SK-N-SH (cell line): ENCODE measurements around the gene CHD5. TPM values are rescaled to one million over a fixed set of nuclear protein-coding genes. Genes with fewer than 3 reads are reported as not detected.
A peak's percentile ranks its signal among the peaks of the same experiment; 100 is the strongest.

Source experiments
- CTCF ChIA-PET: fragments of 300-600, 350-600 bp; formaldehyde crosslinking; extraction: SDS; loops from one replicate; lab custom pipeline; 2021; lab: Yijun Ruan, JAX
- POLR2A ChIA-PET: fragments of 350-600 bp; sonication (Branson Sonifier 250); formaldehyde crosslinking; extraction: SDS; loops from one replicate; lab custom pipeline; 2020; ENCODE audit warnings: antibody characterized with exemption, inconsistent platforms; lab: Yijun Ruan, JAX
- DNase-seq: peaks from one replicate; pipeline ENCODE4 v3.0.0; 2012
- H2AFZ ChIP-seq: fragments of 200-600 bp; sonication (generic); 2 replicates; pipeline ENCODE4 v1.8.1; 2016; ENCODE audit warnings: antibody characterized with exemption, mild to moderate bottlenecking, low read depth
- H3F3A ChIP-seq: fragments of 200-600 bp; sonication (generic); replicated peaks from 2 replicates; pipeline ENCODE3; 2016; ENCODE audit warnings: antibody characterized with exemption, mild to moderate bottlenecking; ENCODE audit not compliant: insufficient read depth
- H3K27ac ChIP-seq, 2 experiments: fragments of 200-500 bp in 1 of 2; fragments of 200-600 bp in 1 of 2; sonication (Bioruptor generic) in 1 of 2; sonication (generic), shearing (Covaris generic) in 1 of 2; 2 replicates each; pipeline versions ENCODE4 v1.5.1 to v1.6.1; 2014 to 2016; ENCODE audit warnings: low read depth in 2 of 2, inconsistent platforms in 1 of 2, low read length in 1 of 2, mild to moderate bottlenecking in 1 of 2, mixed read lengths in 1 of 2
- H3K27me3 ChIP-seq: fragments of 200-600 bp; sonication (generic), shearing (Covaris generic); 2 replicates; pipeline ENCODE4 v1.6.1; 2016; ENCODE audit warnings: mixed run types; ENCODE audit not compliant: insufficient read depth
- H3K36me3 ChIP-seq, 2 experiments: fragments of 200-500 bp in 1 of 2; fragments of 200-600 bp in 1 of 2; sonication (Bioruptor generic) in 1 of 2; sonication (generic) in 1 of 2; replicated peaks in 1 of 2; 2 replicates each; pipeline versions ENCODE3 to v1.5.1; 2014 to 2016; ENCODE audit warnings: low read length in 1 of 2, mild to moderate bottlenecking in 1 of 2; ENCODE audit not compliant: insufficient read depth in 2 of 2, control insufficient read depth in 1 of 2
- H3K4me1 ChIP-seq, 2 experiments: fragments of 200-500 bp in 1 of 2; fragments of 200-600 bp in 1 of 2; sonication (Bioruptor generic) in 1 of 2; sonication (generic), shearing (Covaris generic) in 1 of 2; 2 replicates each; pipeline versions ENCODE4 v1.5.1 to v1.6.1; 2014 to 2016; ENCODE audit warnings: low read depth in 1 of 2, low read length in 1 of 2, mixed run types in 1 of 2; ENCODE audit not compliant: insufficient read depth in 2 of 2, control insufficient read depth in 1 of 2
- H3K4me2 ChIP-seq: fragments of 200-600 bp; sonication (generic), shearing (Covaris generic); 2 replicates; pipeline ENCODE4 v1.6.1; 2017; ENCODE audit warnings: mixed run types
- H3K4me3 ChIP-seq, 2 experiments: fragments of 200-500 bp in 1 of 2; fragments of 200-600 bp in 1 of 2; sonication (Bioruptor generic) in 1 of 2; sonication (generic), shearing (Covaris generic) in 1 of 2; 2 replicates each; pipeline versions ENCODE4 v1.5.1 to v1.8.1; 2014 to 2016; ENCODE audit warnings: low read depth in 2 of 2, inconsistent platforms in 1 of 2, low read length in 1 of 2, mild to moderate bottlenecking in 1 of 2, mixed read lengths in 1 of 2, moderate library complexity in 1 of 2
- H3K79me2 ChIP-seq: fragments of 200-600 bp; sonication (generic); 2 replicates; pipeline ENCODE4 v1.8.1; 2017; ENCODE audit warnings: mild to moderate bottlenecking; ENCODE audit not compliant: insufficient read depth
- H3K9ac ChIP-seq: fragments of 200-600 bp; sonication (generic); 2 replicates; pipeline ENCODE4 v1.6.1; 2017; ENCODE audit warnings: mixed run types
- H3K9me2 ChIP-seq: fragments of 200-600 bp; sonication (generic); 2 replicates; pipeline ENCODE4 v1.6.1; 2017; ENCODE audit warnings: mixed run types
- H3K9me3 ChIP-seq: fragments of 200-600 bp; sonication (generic); 2 replicates; pipeline ENCODE4 v1.6.1; 2017; ENCODE audit warnings: mixed run types, mild to moderate bottlenecking, moderate library complexity
- H4K20me1 ChIP-seq: fragments of 200-600 bp; sonication (generic); 2 replicates; pipeline ENCODE4 v1.6.1; 2017; ENCODE audit warnings: mild to moderate bottlenecking, mixed run types; ENCODE audit not compliant: insufficient read depth
- CTCF ChIP-seq: fragments of 200-600 bp; sonication (generic); IDR thresholded peaks from 2 replicates; pipeline ENCODE4 v1.6.1; 2017; ENCODE audit warnings: antibody characterized with exemption, mild to moderate bottlenecking, moderate library complexity
- EP300 ChIP-seq, 2 experiments: IDR thresholded peaks; 2 replicates each; pipeline versions ENCODE4 v1.4.0 to v1.6.1; 2012; ENCODE audit warnings: borderline replicate concordance in 1 of 2, low read depth in 1 of 2, low read length in 1 of 2
- EZH2phosphoT487 ChIP-seq: fragments of 200-600 bp; sonication (generic); IDR thresholded peaks from 2 replicates; pipeline ENCODE4 v1.6.1; 2017; ENCODE audit warnings: low read depth, mixed run types, mild to moderate bottlenecking, antibody characterized with exemption, moderate library complexity, borderline replicate concordance
- FOXJ3 ChIP-seq: sonication (generic); formaldehyde crosslinking; IDR thresholded peaks from 2 replicates; pipeline ENCODE4 v1.5.1; 2020; ENCODE audit warnings: mild to moderate bottlenecking, missing genetic modification reagents
- FOXM1 ChIP-seq: IDR thresholded peaks from 2 replicates; pipeline ENCODE4 v1.4.0; 2012; ENCODE audit warnings: low read depth, mild to moderate bottlenecking
- GABPA ChIP-seq: IDR thresholded peaks from 2 replicates; pipeline ENCODE4 v1.4.0; 2012; ENCODE audit warnings: low read depth, mild to moderate bottlenecking
- IRF3 ChIP-seq: fragments of 150-350 bp; IDR thresholded peaks from 2 replicates; pipeline ENCODE4 v1.6.1; 2016; ENCODE audit warnings: mild to moderate bottlenecking, low read depth, low read length
- JUND ChIP-seq: IDR thresholded peaks from 2 replicates; pipeline ENCODE4 v1.4.0; 2012
- MAX ChIP-seq: IDR thresholded peaks from 2 replicates; pipeline ENCODE4 v1.4.0; 2012; ENCODE audit warnings: low read depth
- MEF2A ChIP-seq: IDR thresholded peaks from 2 replicates; pipeline ENCODE4 v1.4.0; 2012; ENCODE audit warnings: low read depth, borderline replicate concordance
- MXI1 ChIP-seq: IDR thresholded peaks from 2 replicates; pipeline ENCODE4 v1.6.1; 2012; ENCODE audit warnings: mild to moderate bottlenecking, low read depth, low read length, improper control_type of control experiment
- NFIC ChIP-seq: IDR thresholded peaks from 2 replicates; pipeline ENCODE4 v1.4.0; 2012; ENCODE audit warnings: borderline replicate concordance
- RFX5 ChIP-seq: IDR thresholded peaks from 2 replicates; pipeline ENCODE4 v1.6.1; 2012; ENCODE audit warnings: mild to moderate bottlenecking, improper control_type of control experiment, low read length
- SIN3A ChIP-seq: IDR thresholded peaks from 2 replicates; pipeline ENCODE4 v1.6.1; 2012; ENCODE audit warnings: low read depth, mild to moderate bottlenecking, low read length, moderate library complexity, borderline replicate concordance
- SMC3 ChIP-seq: IDR thresholded peaks from 2 replicates; pipeline ENCODE4 v1.6.1; 2012; ENCODE audit warnings: low read depth, low read length, improper control_type of control experiment
- TAF1 ChIP-seq: IDR thresholded peaks from 2 replicates; pipeline ENCODE4 v1.6.1; 2012; ENCODE audit warnings: low read depth, mild to moderate bottlenecking, low read length, moderate library complexity, borderline replicate concordance
- USF1 ChIP-seq: IDR thresholded peaks from 2 replicates; pipeline ENCODE4 v1.4.0; 2012; ENCODE audit warnings: low read depth, borderline replicate concordance
- USF2 ChIP-seq: fragments of 150-350 bp; IDR thresholded peaks from 2 replicates; pipeline ENCODE4 v1.6.1; 2017; ENCODE audit warnings: antibody characterized with exemption, low read length, low read depth, borderline replicate concordance
- ZBTB33 ChIP-seq: IDR thresholded peaks from 2 replicates; pipeline ENCODE4 v1.4.0; 2012; ENCODE audit warnings: low read depth, borderline replicate concordance
- WGBS: methylation state at CpG from one replicate; pipeline ENCODE4 v1.1.6; 2017; ENCODE audit warnings: low lambda C conversion rate; 5-methylcytosine and 5-hydroxymethylcytosine counted together
- polyA plus RNA-seq, 3 experiments: library from polyadenylated mRNA; depleted of rRNA; stranded (reverse); fragments of >200 nt; gene quantifications; 2 replicates each; pipeline ENCODE4 v1.2.3, GENCODE V29; 2012

The CHD5 gene
- polyA plus RNA-seq, 1 of the 3 experiments (the other 2 are of a cell fraction), result 0.26 TPM

- Histone ChIP-seq H3K9me2 (no peaks in the 10 kb centered on the region), H3K27ac (no peak overlapping the region), H3K9me3 (no peaks in the 10 kb centered on the region), H3K4me2 (no peak overlapping the region; the same call in 1 of the 2 replicates), H3K4me3 (no peak overlapping the region), H3F3A (no peaks in the 10 kb centered on the region), H3K4me1 (peaks cover 0 to 18% of the 10 kb centered on the region in 2 experiments; a peak in 1 of 4 replicates), H4K20me1 (no peaks in the 10 kb centered on the region), H3K9ac (no peak overlapping the region), H3K36me3 (peaks cover 0 to 10% of the 10 kb centered on the region in 2 experiments), H2AFZ (no peak overlapping the region), H3K79me2 (no peaks in the 10 kb centered on the region), H3K27me3 (no peaks in the 10 kb centered on the region)
- TF ChIP-seq USF1 (no peak), RFX5 (no peak), FOXJ3 (CRISPR knock-in tag) (no peak), IRF3 (no peak), CTCF (no peak), USF2 (no peak), ZBTB33 (no peak), GABPA (no peak), MXI1 (no peak), EP300 (IDR thresholded peaks at IDR 0.05; ENCODE audit: borderline replicate concordance in 1 of 2, low read depth in 1 of 2, low read length in 1 of 2) (no peak), SIN3A (no peak), JUND (no peak), TAF1 (no peak), MAX (no peak), NFIC (no peak), EZH2phosphoT487 (no peak), SMC3 (no peak), MEF2A (no peak), FOXM1 (no peak)
- peak; percentile 43 for DNase-seq
- ChIA-PET POLR2A (no interaction called here), CTCF (interaction anchor here (0.7 to 5.1 kb wide), 17 partner anchors 9 to 230 kb away, joined by 3 to 43 read pairs (median 4); partner anchors contain the start of genes ICMT, KCNAB2 and RPL22)
- WGBS, result 97% methylated on average over 6 of the region's 10 CpGs
Observed at GRCh38 chr1:6207921-6208320, 27.8 kb upstream of the CHD5 start.
